NCI-H446 (cell line): ENCODE measurements around the gene SLX4IP.
"Not testable (repeated sequence)": the region's sequence is repeated elsewhere in the genome, so short reads cannot be mapped to it uniquely, and the experiment has no call there.

Experiments used
- DNase-seq, 2 experiments: peaks; one replicate each; lab custom pipeline; 2025; lab: John Stamatoyannopoulos, UW

Gene SLX4IP

GRCh38 chr20:10573273-10573950, 138.3 kb downstream of the SLX4IP start:
- DNase-seq: no peak

- DNase-seq: no peak
These were observed 138.8 kb downstream of the SLX4IP start for GRCh38 chr20:10573951-10574339.

- DNase-seq: no peak
These were observed 141.4 kb downstream of the SLX4IP start for GRCh38 chr20:10576411-10577090.

GRCh38 chr20:10577648-10578047, 142.5 kb downstream of the SLX4IP start:
- no peak for DNase-seq

- DNase-seq: no peak
These were observed 143.5 kb downstream of the SLX4IP start for GRCh38 chr20:10578607-10579006.

GRCh38 chr20:10579942-10580341, 144.8 kb downstream of the SLX4IP start:
- DNase-seq: no peak

GRCh38 chr20:10580700-10581099, 145.6 kb downstream of the SLX4IP start:
- no peak for DNase-seq

GRCh38 chr20:10581823-10582222, 146.7 kb downstream of the SLX4IP start:
- no peak for DNase-seq

GRCh38 chr20:10584371-10584770, 149.3 kb downstream of the SLX4IP start:
- no peak for DNase-seq

- DNase-seq: no peak
These were observed 150.2 kb downstream of the SLX4IP start for GRCh38 chr20:10585308-10585707.

- no peak for DNase-seq
These were observed 151.2 kb downstream of the SLX4IP start for GRCh38 chr20:10586296-10586695.

GRCh38 chr20:10590446-10590845, 155.3 kb downstream of the SLX4IP start:
- DNase-seq: not testable (repeated sequence)

- DNase-seq: no peak
These were observed 156.0 kb downstream of the SLX4IP start for GRCh38 chr20:10590950-10591671.

- no peak for DNase-seq
These were observed 156.9 kb downstream of the SLX4IP start for GRCh38 chr20:10591946-10592521.

- DNase-seq: no peak
These were observed 159.3 kb downstream of the SLX4IP start for GRCh38 chr20:10594296-10594868.

- DNase-seq: no peak
These were observed 160.2 kb downstream of the SLX4IP start for GRCh38 chr20:10595266-10595665.

GRCh38 chr20:10595985-10596384, 160.9 kb downstream of the SLX4IP start:
- no peak for DNase-seq

GRCh38 chr20:10596710-10597121, 161.6 kb downstream of the SLX4IP start:
- no peak for DNase-seq

- no peak for DNase-seq
These were observed 162.5 kb downstream of the SLX4IP start for GRCh38 chr20:10597637-10598036.

- DNase-seq: no peak
These were observed 167.2 kb downstream of the SLX4IP start for GRCh38 chr20:10602221-10602871.

- no peak for DNase-seq
These were observed 168.3 kb downstream of the SLX4IP start for GRCh38 chr20:10603378-10603777.
